ENCODE results near the gene TBX3. TPM values are rescaled to one million over a fixed set of nuclear protein-coding genes. Genes with fewer than 3 reads are reported as not detected.

Gene TBX3
- total RNA-seq, 1 experiment from 2014 or later = 6.6 TPM

- DNase-seq (ENCODE audit: extremely low read depth, low read depth) = no peak
These were observed 272 bp downstream of the TBX3 start for GRCh38 chr12:114683709-114684097.

GRCh38 chr12:114682785-114683708 lies 928 bp downstream of the TBX3 start:
- DNase-seq (ENCODE audit: extremely low read depth, low read depth) = peak; percentile 29

- DNase-seq (ENCODE audit: extremely low read depth, low read depth) = no peak
These were observed 1.7 kb downstream of the TBX3 start for GRCh38 chr12:114682106-114682784.

- DNase-seq (ENCODE audit: extremely low read depth, low read depth) = no peak
These were observed 2.7 kb downstream of the TBX3 start for GRCh38 chr12:114681116-114681871.

- DNase-seq (ENCODE audit: extremely low read depth, low read depth) = no peak
These were observed 3.3 kb downstream of the TBX3 start for GRCh38 chr12:114680604-114681069.

- DNase-seq (ENCODE audit: extremely low read depth, low read depth) = no peak
These were observed 4.0 kb downstream of the TBX3 start for GRCh38 chr12:114679942-114680341.

GRCh38 chr12:114679452-114679875 lies 4.5 kb downstream of the TBX3 start:
- no peak for DNase-seq (ENCODE audit: extremely low read depth, low read depth)

- DNase-seq (ENCODE audit: extremely low read depth, low read depth) = no peak
These were observed 5.3 kb downstream of the TBX3 start for GRCh38 chr12:114678718-114679117.

- no peak for DNase-seq (ENCODE audit: extremely low read depth, low read depth)
These were observed 5.9 kb downstream of the TBX3 start for GRCh38 chr12:114678028-114678427.

GRCh38 chr12:114676142-114676741 lies 7.7 kb downstream of the TBX3 start:
- no peak for DNase-seq (ENCODE audit: extremely low read depth, low read depth)

- no peak for DNase-seq (ENCODE audit: extremely low read depth, low read depth)
These were observed 9.5 kb downstream of the TBX3 start for GRCh38 chr12:114674251-114675047.

- DNase-seq (ENCODE audit: extremely low read depth, low read depth) = no peak
These were observed 10.1 kb downstream of the TBX3 start for GRCh38 chr12:114673901-114674250.

- no peak for DNase-seq (ENCODE audit: extremely low read depth, low read depth)
These were observed 10.7 kb downstream of the TBX3 start for GRCh38 chr12:114673169-114673833.

- DNase-seq (ENCODE audit: extremely low read depth, low read depth) = no peak
These were observed 11.2 kb downstream of the TBX3 start for GRCh38 chr12:114672817-114673168.

- DNase-seq (ENCODE audit: extremely low read depth, low read depth) = no peak
These were observed 12.2 kb downstream of the TBX3 start for GRCh38 chr12:114671443-114672411.

- DNase-seq (ENCODE audit: extremely low read depth, low read depth) = no peak
These were observed 12.9 kb downstream of the TBX3 start for GRCh38 chr12:114671066-114671442.

GRCh38 chr12:114670291-114670980 lies 13.5 kb downstream of the TBX3 start:
- no peak for DNase-seq (ENCODE audit: extremely low read depth, low read depth)

Measured in NCI-H460 (cell line).